Testis (tissue), 3 donors: ENCODE results near the gene PHAX. TPM values are rescaled to one million over a fixed set of nuclear protein-coding genes. Genes with fewer than 3 reads are reported as not detected.
A peak's percentile ranks its signal among the peaks of the same experiment; 100 is the strongest.

Experiments
- DNase-seq: peaks from one replicate; pipeline ENCODE4 v3.0.0-alpha.2; 2019
- H3K27ac ChIP-seq, 2 donors: fragments of 200-600 bp; sonication (generic); one replicate each; pipeline ENCODE4 v1.5.1; 2019
- H3K27me3 ChIP-seq: fragments of 200-600 bp; sonication (generic); one replicate; pipeline ENCODE4 v1.5.1; 2019
- H3K36me3 ChIP-seq: fragments of 200-600 bp; sonication (generic); one replicate; pipeline ENCODE4 v1.5.1; 2017; ENCODE audit warnings: low read depth; ENCODE audit errors: missing control alignments
- H3K4me1 ChIP-seq: fragments of 200-600 bp; sonication (generic); one replicate; pipeline ENCODE4 v1.5.1; 2019
- H3K4me3 ChIP-seq, 2 donors: fragments of 200-600 bp; sonication (generic); one replicate each; pipeline ENCODE4 v1.5.1; 2017 to 2019
- H3K9me3 ChIP-seq: fragments of 200-600 bp; sonication (generic); one replicate; pipeline ENCODE4 v1.5.1; 2017
- CTCF ChIP-seq, 3 experiments: fragments of 450-650 bp in 2 of 3; fragments of 200-600 bp in 1 of 3; sonication (generic) in 1 of 3; IDR thresholded peaks; one replicate each; pipeline ENCODE4 v1.5.1; 2016 to 2019; ENCODE audit warnings: antibody characterized with exemption in 3 of 3, mild to moderate bottlenecking in 2 of 3, moderate library complexity in 1 of 3
- POLR2A ChIP-seq: fragments of 450-650 bp; IDR thresholded peaks from one replicate; pipeline ENCODE4 v1.6.1; 2017; ENCODE audit warnings: antibody characterized with exemption, mild to moderate bottlenecking, moderate library complexity
- WGBS, 2 donors: methylation state at CpG; one replicate each; pipeline ENCODE4 v1.1.5; 2018; 5-methylcytosine and 5-hydroxymethylcytosine counted together
- intact Hi-C: fragments of 100-400 bp; cut with DNase I; formaldehyde crosslinking; loops from one replicate; pipeline ENCODE4 v1.15.1; 2023; ENCODE audit warnings: low total_unique reads
- polyA plus RNA-seq: library from polyadenylated mRNA; stranded (reverse); fragments of 350-450 nt; fragmentation: Illumina TruSeq; extraction: RNeasy Lipid Tissue Mini Kit (QIAGEN cat#74804); gene quantifications from one replicate; pipeline ENCODE4 v1.2.3, GENCODE V29; 2014; ENCODE audit warnings: low read depth, low replicate concordance; ENCODE audit not compliant: insufficient read depth
- small RNA-seq, 2 donors: library from RNA; depleted of rRNA; stranded (forward); fragments of <200 nt; gene quantifications; one replicate each; pipeline ENCODE3, GENCODE V24; 2016
- total RNA-seq, 2 donors: library from RNA; depleted of rRNA; stranded (reverse); fragments of >200 nt; gene quantifications; one replicate each; pipeline ENCODE4 v1.2.3, GENCODE V29; 2016

PHAX gene
- total and polyA plus RNA-seq, 3 donors from 2014 or later: 21.2 to 55.6 (median 48.9) TPM

- Histone ChIP-seq H3K4me1 (no peaks in the 10 kb centered on the region), H3K9me3 (no peaks in the 10 kb centered on the region), H3K27me3 (no peaks in the 10 kb centered on the region), H3K27ac (no peak overlapping the region), H3K36me3 (no peaks in the 10 kb centered on the region), H3K4me3 (no peak overlapping the region)
- 74 to 82% methylated on average over 11 of the region's 11 CpGs for WGBS, 2 donors
- intact Hi-C loops: loop anchor here (10.0 kb wide), 1 partner anchor 111 kb away; no protein-coding TSS in a partner anchor
- TF ChIP-seq CTCF (IDR thresholded peaks at IDR 0.05) (no peak), POLR2A (no peak)
- DNase-seq: no peak
Observed at GRCh38 chr5:126673477-126673876, 72.7 kb downstream of the PHAX start.

- Histone ChIP-seq H3K4me1 (no peaks in the 10 kb centered on the region), H3K27me3 (no peaks in the 10 kb centered on the region), H3K36me3 (no peaks in the 10 kb centered on the region), H3K9me3 (no peaks in the 10 kb centered on the region), H3K27ac (no peak overlapping the region), H3K4me3 (no peak overlapping the region)
- intact Hi-C loops: loop anchor here (10.0 kb wide), 1 partner anchor 111 kb away; no protein-coding TSS in a partner anchor
- no peak for TF ChIP-seq POLR2A
- TF ChIP-seq CTCF (IDR thresholded peaks at IDR 0.05): no peak
- WGBS, 2 donors: 67 to 73% methylated on average over 7 of the region's 7 CpGs
- DNase-seq: no peak
Observed at GRCh38 chr5:126674145-126674544, 73.4 kb downstream of the PHAX start.

GRCh38 chr5:126675338-126675737 lies 74.6 kb downstream of the PHAX start:
- no peak for DNase-seq
- Histone ChIP-seq H3K36me3 (no peaks in the 10 kb centered on the region), H3K4me1 (no peaks in the 10 kb centered on the region), H3K9me3 (no peaks in the 10 kb centered on the region), H3K4me3 (no peak overlapping the region), H3K27ac (no peak overlapping the region), H3K27me3 (no peaks in the 10 kb centered on the region)
- 91 to 98% methylated on average over 2 of the region's 2 CpGs for WGBS, 2 donors
- TF ChIP-seq CTCF (IDR thresholded peaks at IDR 0.05) (no peak), POLR2A (no peak)
- intact Hi-C loops: loop anchor here (10.0 kb wide), 1 partner anchor 109 kb away; no protein-coding TSS in a partner anchor

- 36 to 43% methylated on average over 4 of the region's 4 CpGs for WGBS, 2 donors
- H3K9me3 ChIP-seq: no peaks in the 10 kb centered on the region
- no peaks in the 10 kb centered on the region for H3K36me3 ChIP-seq
- no peaks in the 10 kb centered on the region for H3K4me1 ChIP-seq
- intact Hi-C loops: loop anchor here (10.0 kb wide), 1 partner anchor 109 kb away; no protein-coding TSS in a partner anchor
- peak; percentile 62 for DNase-seq
- H3K4me3 ChIP-seq: no peak overlapping the region
- no peak overlapping the region for H3K27ac ChIP-seq
- TF ChIP-seq CTCF (IDR thresholded peaks at IDR 0.05): peak; percentile 60 to 62 (median 60)
- TF ChIP-seq POLR2A: no peak
- no peaks in the 10 kb centered on the region for H3K27me3 ChIP-seq
Observed at GRCh38 chr5:126676195-126676624, 75.5 kb downstream of the PHAX start.

Small RNAs within 50 kb of the gene (small RNA-seq; reads per million reads assigned to genes)
- gene BOLA3P3 (0 reads per million in 2 donors), gene RNU6-290P (0 reads per million in 2 donors)

Other genes with a start within 250 kb of the PHAX start
- gene GRAMD2B, start 177.5 kb upstream of the PHAX start, total RNA-seq: 10 to 100 TPM; 23.5 to 35.0 TPM
- 10.8 TPM for gene GRAMD2B, start 177.5 kb upstream of the PHAX start, polyA plus RNA-seq
- gene ALDH7A1, start 5.7 kb upstream of the PHAX start, total RNA-seq: 10 to 100 TPM; 57.2 to 68.3 TPM
- 50.0 TPM for gene ALDH7A1, start 5.7 kb upstream of the PHAX start, polyA plus RNA-seq
- 10 to 100 TPM; 13.7 to 15.9 TPM for gene LMNB1, start 176.2 kb downstream of the PHAX start, total RNA-seq
- 26.1 TPM for gene LMNB1, start 176.2 kb downstream of the PHAX start, polyA plus RNA-seq